Endothelial cell of umbilical vein (primary cell): ENCODE measurements around the gene TUFT1. TPM values are rescaled to one million over a fixed set of nuclear protein-coding genes. Genes with fewer than 3 reads are reported as not detected.

Experiments
- BruUV-seq: library from RNA; stranded (reverse); fragments of 400-500 nt; replicated peaks from 2 replicates; lab custom pipeline; 2021; lab: Mats Ljungman, UMichigan
- CTCF ChIA-PET: fragments of 300-600, 350-600 bp; sonication (Branson Sonifier 250); formaldehyde crosslinking; loops from one replicate; lab custom pipeline; 2021; ENCODE audit warnings: antibody characterized with exemption, inconsistent platforms; lab: Charles Lee
- POLR2A ChIA-PET: fragments of 300-600, 350-600 bp; sonication (Branson Sonifier 250); formaldehyde crosslinking; loops from one replicate; lab custom pipeline; 2021; ENCODE audit warnings: antibody characterized with exemption, inconsistent platforms; lab: Charles Lee
- DNase-seq: peaks from one replicate; pipeline ENCODE4 v3.0.0-alpha.2; 2011; ENCODE audit warnings: low read depth, low spot score
- FAIRE-seq: peaks from 2 replicates; lab custom pipeline; 2011; peaks lifted over from hg19 to GRCh38; lab: Jason Lieb, UNC
- H2AFZ ChIP-seq: 2 replicates; pipeline ENCODE4 v1.6.0; 2012; ENCODE audit warnings: low read depth, low read length, control low read depth, inconsistent platforms
- H3K27ac ChIP-seq: 2 replicates; pipeline ENCODE4 v1.5.1; 2011; ENCODE audit warnings: low read depth, mild to moderate bottlenecking, control low read depth, low read length, moderate library complexity; ENCODE audit not compliant: insufficient read depth
- H3K27me3 ChIP-seq, 2 experiments: 2 replicates each; pipeline versions ENCODE4 v1.6.0 to v1.6.1; 2011; ENCODE audit warnings: low read length in 2 of 2, mixed read lengths in 1 of 2; ENCODE audit not compliant: control insufficient read depth in 2 of 2, insufficient read depth in 2 of 2
- H3K36me3 ChIP-seq, 2 experiments: 2 replicates in 1 of 2; 3 replicates in 1 of 2; pipeline ENCODE4 v1.5.1; 2011; ENCODE audit warnings: low read length in 2 of 2, mild to moderate bottlenecking in 1 of 2, moderate library complexity in 1 of 2; ENCODE audit not compliant: control insufficient read depth in 2 of 2, insufficient read depth in 2 of 2; ENCODE audit errors: extremely low read depth in 1 of 2
- H3K4me1 ChIP-seq: 3 replicates; pipeline ENCODE4 v1.5.1; 2011; ENCODE audit warnings: mild to moderate bottlenecking, low read length; ENCODE audit not compliant: control insufficient read depth, insufficient read depth; ENCODE audit errors: extremely low read depth
- H3K4me2 ChIP-seq: 2 replicates; pipeline ENCODE4 v1.6.1; 2011; ENCODE audit warnings: low read length, control low read depth, mixed read lengths; ENCODE audit not compliant: insufficient read depth
- H3K4me3 ChIP-seq, 3 experiments: fragments of 200-600 bp in 1 of 3; sonication (generic), shearing (Covaris generic) in 1 of 3; replicated peaks in 1 of 3; 2 replicates each; pipeline ENCODE4 v1.5.1; 2011 to 2016; ENCODE audit warnings: control low read depth in 3 of 3, low read length in 3 of 3, mild to moderate bottlenecking in 2 of 3, inconsistent platforms in 1 of 3, low read depth in 1 of 3, moderate library complexity in 1 of 3; ENCODE audit not compliant: insufficient read depth in 1 of 3
- H3K79me2 ChIP-seq: 2 replicates; pipeline ENCODE4 v1.6.0; 2012; ENCODE audit warnings: low read length, inconsistent platforms; ENCODE audit not compliant: control insufficient read depth, insufficient read depth
- H3K9ac ChIP-seq: replicated peaks from 2 replicates; pipeline ENCODE3; 2011; ENCODE audit warnings: low read length, control low read depth; ENCODE audit not compliant: insufficient read depth; ENCODE audit errors: extremely low read depth
- H3K9me1 ChIP-seq: replicated peaks from 3 replicates; pipeline ENCODE4 v1.6.0; 2011; ENCODE audit warnings: mild to moderate bottlenecking, low read length; ENCODE audit not compliant: control insufficient read depth, insufficient read depth; ENCODE audit errors: extremely low read depth
- H3K9me3 ChIP-seq: replicated peaks from 2 replicates; pipeline ENCODE4 v1.5.1; 2012; ENCODE audit warnings: low read length, inconsistent platforms; ENCODE audit not compliant: control insufficient read depth, insufficient read depth
- H4K20me1 ChIP-seq: replicated peaks from 2 replicates; pipeline ENCODE3; 2011; ENCODE audit warnings: mild to moderate bottlenecking, low read length; ENCODE audit not compliant: control insufficient read depth, insufficient read depth; ENCODE audit errors: extremely low read depth
- CTCF ChIP-seq, 2 donors: IDR thresholded peaks; 1 replicate in 1 of 2; 2 replicates in 1 of 2; pipeline ENCODE4 v1.5.1; 2011; ENCODE audit warnings: low read length in 2 of 2, mild to moderate bottlenecking in 2 of 2, moderate library complexity in 2 of 2, control low read depth in 1 of 2, inconsistent platforms in 1 of 2, low read depth in 1 of 2; ENCODE audit not compliant: insufficient read depth in 1 of 2; ENCODE audit errors: extremely low read depth in 1 of 2
- FOS ChIP-seq: IDR thresholded peaks from 2 replicates; pipeline ENCODE4 v1.6.1; 2011; ENCODE audit warnings: mild to moderate bottlenecking, low read length, moderate library complexity, borderline replicate concordance; ENCODE audit not compliant: insufficient read depth
- GATA2 ChIP-seq: IDR thresholded peaks from 2 replicates; pipeline ENCODE4 v1.7.0; 2011; ENCODE audit warnings: low read depth, mild to moderate bottlenecking, moderate library complexity, mixed read lengths, low read length; ENCODE audit not compliant: insufficient read length, insufficient read depth
- JUN ChIP-seq: IDR thresholded peaks from 2 replicates; pipeline ENCODE4 v1.6.1; 2011; ENCODE audit warnings: borderline replicate concordance, low read depth; ENCODE audit not compliant: insufficient read length, insufficient read depth
- MAX ChIP-seq: IDR thresholded peaks from 2 replicates; pipeline ENCODE4 v1.6.1; 2011; ENCODE audit not compliant: insufficient read depth, insufficient read length
- MYC ChIP-seq: IDR thresholded peaks from one replicate; pipeline ENCODE4 v1.6.1; 2011; ENCODE audit warnings: mild to moderate bottlenecking, low read depth, low read length
- POLR2A ChIP-seq: IDR thresholded peaks from 2 replicates; pipeline ENCODE4 v1.6.1; 2012; ENCODE audit warnings: low read depth, mild to moderate bottlenecking, control low read depth, low read length
- POLR2AphosphoS5 ChIP-seq: IDR thresholded peaks from 2 replicates; pipeline ENCODE4 v1.6.1; 2012; ENCODE audit warnings: low read depth, mild to moderate bottlenecking, control low read depth, low read length, moderate library complexity; ENCODE audit not compliant: insufficient read depth
- dilution Hi-C: fragments of 300-500 bp; cut with MboI; formaldehyde crosslinking; loops from one replicate; pipeline ENCODE4 v1.15.0; 2019; ENCODE audit warnings: low sequenced_read_pairs; ENCODE audit not compliant: extremely low pct_ligation_motif_present
- intact Hi-C: fragments of 100-400 bp; cut with micrococcal nuclease; formaldehyde crosslinking; loops from one replicate; pipeline ENCODE4 v1.10.0; 2022
- polyA plus RNA-seq, 4 experiments: library from polyadenylated mRNA; depleted of rRNA in 3 of 4; stranded (reverse) in 3 of 4; unstranded in 1 of 4; fragments of >200 nt; gene quantifications; 2 replicates each; pipeline versions ENCODE4 v1.2.1 to v1.2.3, GENCODE V29; 2011 to 2012; ENCODE audit warnings: missing spikeins in 1 of 4
- total RNA-seq: library from RNA; stranded (reverse); gene quantifications from 2 replicates; pipeline ENCODE4 v1.2.3, GENCODE V29; 2021

Gene TUFT1
- total and polyA plus RNA-seq, 2 donors (not counting 3 experiments of a cell fraction or from before 2014, with no cell fraction given), result 4.3 to 5.1 TPM

GRCh38 chr1:151621351-151621750, 81.2 kb downstream of the TUFT1 start:
- H2AFZ ChIP-seq, result no peak overlapping the region
- no peaks in the 10 kb centered on the region for H4K20me1 ChIP-seq
- no peaks in the 10 kb centered on the region for H3K27me3 ChIP-seq
- ChIA-PET POLR2A (no interaction called here), CTCF (interaction anchor here (0.9 to 1.8 kb wide), 3 partner anchors 9 to 99 kb away, joined by 3 to 5 read pairs (median 4); partner anchors contain the start of genes RIIAD1 and SNX27)
- no peaks in the 10 kb centered on the region for H3K9me1 ChIP-seq
- no peak overlapping the region for H3K9ac ChIP-seq
- no peak overlapping the region for H3K27ac ChIP-seq
- DNase-seq, result no peak
- H3K4me3 ChIP-seq, result no peak overlapping the region
- no peaks in the 10 kb centered on the region for H3K36me3 ChIP-seq
- H3K4me1 ChIP-seq, result no peaks in the 10 kb centered on the region
- peaks cover 21% of the 10 kb centered on the region for H3K79me2 ChIP-seq
- TF ChIP-seq FOS, result no peak
- no peak for TF ChIP-seq MAX
- TF ChIP-seq GATA2, result no peak
- no peak for TF ChIP-seq CTCF (IDR thresholded peaks at IDR 0.05; ENCODE audit: extremely low read depth in 1 of 2, insufficient read depth in 1 of 2, low read depth in 1 of 2, low read length in 2 of 2)
- no peak for TF ChIP-seq POLR2AphosphoS5
- no peak for TF ChIP-seq MYC
- TF ChIP-seq POLR2A, result no peak
- TF ChIP-seq JUN, result no peak
- H3K9me3 ChIP-seq, result no peaks in the 10 kb centered on the region
- intact Hi-C loops (no loop called here), dilution Hi-C loops (no loop called here)
- BruUV-seq, result no TSS peak
- H3K4me2 ChIP-seq, result no peak overlapping the region
- peak; percentile 33 for FAIRE-seq
